GM12878 (cell line): ENCODE data around the gene TM7SF2. TPM values are rescaled to one million over a fixed set of nuclear protein-coding genes. Genes with fewer than 3 reads are reported as not detected.

Source experiments
- ATAC-seq: fragments of 200-7000 bp; cut with Tn5 transposase; 3 replicates; pipeline ENCODE4 v1.9.1; 2020; ENCODE audit warnings: mild to moderate bottlenecking, moderate library complexity
- BruUV-seq: library from RNA; stranded (reverse); fragments of 400-500 nt; replicated peaks from 2 replicates; lab custom pipeline; 2021; lab: Mats Ljungman, UMichigan
- CTCF ChIA-PET: fragments of 300-600 bp; sonication (Branson Sonifier 250); formaldehyde crosslinking; extraction: SDS; loops from one replicate; lab custom pipeline; 2021; ENCODE audit warnings: inconsistent platforms; lab: Yijun Ruan, JAX
- POLR2A ChIA-PET: fragments of 350-600 bp; formaldehyde crosslinking; extraction: SDS; loops from one replicate; lab custom pipeline; 2021; ENCODE audit warnings: inconsistent platforms; lab: Charles Lee
- RAD21 ChIA-PET: fragments of 300-600 bp; sonication (Branson Sonifier 250); formaldehyde crosslinking; loops from one replicate; lab custom pipeline; 2023; ENCODE audit warnings: antibody characterized with exemption; ENCODE audit not compliant: unreplicated experiment; lab: Charles Lee
- SMC1A ChIA-PET: fragments of 300-600 bp; sonication (Branson Sonifier 250); formaldehyde crosslinking; loops from one replicate; lab custom pipeline; 2023; ENCODE audit not compliant: unreplicated experiment, uncharacterized antibody; lab: Charles Lee
- DNase-seq: peaks from one replicate; pipeline ENCODE4 v3.0.0-alpha.2; 2011; ENCODE audit warnings: low read depth, low spot score
- FAIRE-seq: peaks from 3 replicates; lab custom pipeline; 2011; peaks lifted over from hg19 to GRCh38; lab: Jason Lieb, UNC
- H2AFZ ChIP-seq: 2 replicates; pipeline ENCODE4 v1.6.0; 2011; ENCODE audit warnings: low read depth, low read length, control low read depth; ENCODE audit not compliant: control insufficient read depth
- H3K27ac ChIP-seq: 2 replicates; pipeline ENCODE4 v1.5.1; 2011; ENCODE audit warnings: control low read depth; ENCODE audit not compliant: control insufficient read depth, insufficient read depth
- H3K27me3 ChIP-seq, 2 experiments: replicated peaks in 1 of 2; 2 replicates each; pipeline versions ENCODE4 v1.6.0 to v1.6.1; 2011; ENCODE audit warnings: low read length in 1 of 2; ENCODE audit not compliant: control insufficient read depth in 2 of 2, insufficient read depth in 2 of 2
- H3K36me3 ChIP-seq, 2 experiments: 2 replicates each; pipeline ENCODE4 v1.5.1; 2011; ENCODE audit warnings: low read length in 1 of 2; ENCODE audit not compliant: control insufficient read depth in 2 of 2, insufficient read depth in 2 of 2
- H3K4me1 ChIP-seq: 2 replicates; pipeline ENCODE4 v1.6.1; 2011; ENCODE audit warnings: mild to moderate bottlenecking, low read length, moderate library complexity, mixed read lengths; ENCODE audit not compliant: control insufficient read depth, insufficient read depth
- H3K4me2 ChIP-seq: 2 replicates; pipeline ENCODE4 v1.6.0; 2011; ENCODE audit warnings: control low read depth; ENCODE audit not compliant: control insufficient read depth, insufficient read depth
- H3K4me3 ChIP-seq: fragments of 200-600 bp; sonication (generic); 2 replicates; pipeline ENCODE4 v1.5.1; 2016
- H3K79me2 ChIP-seq: 2 replicates; pipeline ENCODE4 v1.6.0; 2011; ENCODE audit warnings: low read length; ENCODE audit not compliant: control insufficient read depth, insufficient read depth
- H3K9ac ChIP-seq: 2 replicates; pipeline ENCODE4 v1.8.0; 2011; ENCODE audit warnings: low read length, control low read depth, mixed read lengths; ENCODE audit not compliant: control insufficient read depth, insufficient read depth
- H3K9me3 ChIP-seq: replicated peaks from 3 replicates; pipeline ENCODE4 v1.5.1; 2011; ENCODE audit warnings: mild to moderate bottlenecking, low read length; ENCODE audit not compliant: control insufficient read depth, insufficient read depth
- H4K20me1 ChIP-seq: 2 replicates; pipeline ENCODE4 v1.6.0; 2011; ENCODE audit not compliant: control insufficient read depth, insufficient read depth
- BCL3 ChIP-seq: IDR thresholded peaks from 2 replicates; pipeline ENCODE4 v1.6.1; 2011; ENCODE audit warnings: borderline replicate concordance, low read depth, mild to moderate bottlenecking, moderate library complexity, low read length; ENCODE audit not compliant: insufficient read depth, poor library complexity, severe bottlenecking
- CBFB ChIP-seq: IDR thresholded peaks from 2 replicates; pipeline ENCODE4 v1.6.1; 2016; ENCODE audit warnings: antibody characterized with exemption, low read depth
- EED ChIP-seq: sonication (generic); IDR thresholded peaks from 2 replicates; pipeline ENCODE4 v1.6.1; 2016; ENCODE audit warnings: antibody characterized with exemption, low read depth
- EGR1 ChIP-seq, 2 experiments: IDR thresholded peaks; 1 replicate in 1 of 2; 2 replicates in 1 of 2; pipeline ENCODE4 v1.6.1; 2011 to 2012; ENCODE audit warnings: low read depth in 2 of 2, low read length in 2 of 2, borderline replicate concordance in 1 of 2, mild to moderate bottlenecking in 1 of 2, moderate library complexity in 1 of 2
- EP300 ChIP-seq, 2 experiments: fragments of 150-350 bp in 1 of 2; IDR thresholded peaks; 2 replicates each; pipeline ENCODE4 v1.6.1; 2011 to 2012; ENCODE audit warnings: low read depth in 2 of 2, low read length in 2 of 2, borderline replicate concordance in 1 of 2, improper control_type of control experiment in 1 of 2, inconsistent platforms in 1 of 2; ENCODE audit not compliant: control insufficient read depth in 1 of 2
- FOXK2 ChIP-seq: fragments of 450-650 bp; IDR thresholded peaks from 2 replicates; pipeline ENCODE4 v1.6.1; 2017; ENCODE audit warnings: mild to moderate bottlenecking, moderate library complexity
- IRF4 ChIP-seq: IDR thresholded peaks from 2 replicates; pipeline ENCODE4 v1.6.1; 2011; ENCODE audit warnings: low read depth, low read length
- JUND ChIP-seq: IDR thresholded peaks from 2 replicates; pipeline ENCODE4 v1.6.1; 2012; ENCODE audit warnings: low read depth, mild to moderate bottlenecking, low read length, improper control_type of control experiment, moderate library complexity
- MEF2A ChIP-seq: IDR thresholded peaks from 2 replicates; pipeline ENCODE4 v1.6.1; 2011; ENCODE audit warnings: low read depth, mild to moderate bottlenecking, low read length, moderate library complexity; ENCODE audit not compliant: insufficient read depth
- NR2C1 ChIP-seq: fragments of 450-650 bp; IDR thresholded peaks from 2 replicates; pipeline ENCODE4 v1.6.1; 2017; ENCODE audit warnings: antibody characterized with exemption, mild to moderate bottlenecking, moderate library complexity
- POLR2AphosphoS5 ChIP-seq: IDR thresholded peaks from 2 replicates; pipeline ENCODE4 v1.6.1; 2011; ENCODE audit warnings: mild to moderate bottlenecking, low read length, inconsistent platforms
- RAD51 ChIP-seq: fragments of 450-650 bp; IDR thresholded peaks from 2 replicates; pipeline ENCODE4 v1.6.1; 2016; ENCODE audit warnings: moderate library complexity, mild to moderate bottlenecking, inconsistent platforms
- RB1 ChIP-seq: fragments of 450-650 bp; formaldehyde crosslinking; IDR thresholded peaks from 2 replicates; pipeline ENCODE4 v1.6.1; 2017; ENCODE audit warnings: mild to moderate bottlenecking, borderline replicate concordance
- SKIL ChIP-seq: fragments of 450-650 bp; IDR thresholded peaks from 2 replicates; pipeline ENCODE4 v1.6.1; 2017; ENCODE audit warnings: mild to moderate bottlenecking, low read depth, inconsistent platforms; ENCODE audit not compliant: poor library complexity, severe bottlenecking
- SMAD5 ChIP-seq: IDR thresholded peaks from 2 replicates; pipeline ENCODE4 v1.6.1; 2016; ENCODE audit warnings: antibody characterized with exemption, low read depth
- TBL1XR1 ChIP-seq: IDR thresholded peaks from 2 replicates; pipeline ENCODE4 v1.6.1; 2012; ENCODE audit warnings: low read depth, low read length, improper control_type of control experiment
- TCF7 ChIP-seq: IDR thresholded peaks from 2 replicates; pipeline ENCODE4 v1.6.1; 2014; ENCODE audit warnings: antibody characterized with exemption, borderline replicate concordance
- YBX1 ChIP-seq: fragments of 450-650 bp; IDR thresholded peaks from 2 replicates; pipeline ENCODE4 v1.6.1; 2016; ENCODE audit warnings: antibody characterized with exemption
- ZBED1 ChIP-seq: IDR thresholded peaks from 2 replicates; pipeline ENCODE4 v1.6.1; 2016; ENCODE audit warnings: borderline replicate concordance
- WGBS: methylation state at CpG from one replicate; pipeline ENCODE4 v1.1.6; 2016; ENCODE audit warnings: low lambda C conversion rate; ENCODE audit not compliant: insufficient replicate concordance, insufficient coverage; ENCODE audit errors: missing lambda C conversion rate; 5-methylcytosine and 5-hydroxymethylcytosine counted together
- in situ Hi-C: fragments of 300-500 bp; cut with MboI; formaldehyde crosslinking; loops from 9 replicates; pipeline ENCODE4 v1.14.3; 2018; ENCODE audit warnings: mixed read lengths
- intact Hi-C: fragments of 100-400 bp; cut with micrococcal nuclease; formaldehyde crosslinking; loops from one replicate; pipeline ENCODE4 v1.14.2; 2022; ENCODE audit not compliant: unreplicated experiment
- polyA plus RNA-seq, 11 experiments: library from polyadenylated mRNA; depleted of rRNA in 4 of 11; unstranded in 6 of 11; stranded (reverse) in 5 of 11; fragments of >200 nt; fragmentation: Nextera tagmentation in 4 of 11; fragmentation: Illumina TruSeq in 1 of 11; extraction: Ambion mirVana in 4 of 11; extraction: Trizol in 1 of 11; gene quantifications; 1 replicate in 1 of 11; 2 replicates in 10 of 11; pipeline versions ENCODE4 v1.2.1 to v1.2.3, GENCODE V29; 2011 to 2016; ENCODE audit warnings: inconsistent platforms in 2 of 11, missing spikeins in 2 of 11, low read depth in 1 of 11
- total RNA-seq, 4 experiments: library from RNA; depleted of rRNA in 3 of 4; stranded (reverse); fragments of >200 nt in 3 of 4; fragmentation: Illumina TruSeq in 1 of 4; extraction: Trizol in 1 of 4; gene quantifications; 2 replicates each; pipeline versions ENCODE4 v1.2.1 to v1.2.3, GENCODE V29; 2013 to 2021

Gene TM7SF2
- total and polyA plus RNA-seq, 10 of the 15 experiments (the other 5 are each of a cell fraction or from before 2014, with no cell fraction given) = 0.52 to 57.7 (median 20.7) TPM

- Histone ChIP-seq H3K4me3 (peak overlapping the region; percentile 99), H3K9me3 (no peaks in the 10 kb centered on the region), H4K20me1 (0 out of 2 replicates have a peak, but pooled peaks cover 4% of the 10 kb centered on the region), H2AFZ (no peak overlapping the region), H3K36me3 (peaks cover 15 to 33% of the 10 kb centered on the region in 2 experiments), H3K9ac (peak overlapping the region; percentile 96), H3K4me1 (peaks cover 21% of the 10 kb centered on the region), H3K79me2 (peaks cover 44% of the 10 kb centered on the region), H3K27ac (peak overlapping the region; percentile 99), H3K27me3 (no peaks in the 10 kb centered on the region), H3K4me2 (peak overlapping the region; percentile 98)
- BruUV-seq = no TSS peak
- DNase-seq = no peak
- RAD21 ChIA-PET = interaction anchor here (0.5 to 2.4 kb wide), 6 partner anchors 10 to 793 kb away, joined by 3 to 9 read pairs (median 4); partner anchors contain the start of genes CAPN1, FAU, MRPL49 and TM7SF2
- POLR2A ChIA-PET = interaction anchor here (1.0 to 3.1 kb wide), 4 partner anchors 8 to 50 kb away, joined by 3 to 16 read pairs (median 8); partner anchors contain the start of genes FAU and MRPL49
- intact Hi-C loops = loop anchor here (5.0 to 10.0 kb wide), 2 partner anchors 50 to 122 kb away; partner anchors contain the start of gene CAPN1
- CTCF ChIA-PET = interaction anchor here (0.6 to 6.7 kb wide), 7 partner anchors 11 to 217 kb away, joined by 3 to 40 read pairs (median 5); partner anchors contain the start of genes CAPN1, FAU, MRPL49 and ZNHIT2
- in situ Hi-C loops = no loop called here
- WGBS = 0% methylated on average over 10 of the region's 10 CpGs
- FAIRE-seq = peak; percentile 97
- ATAC-seq = peak; percentile 41
- SMC1A ChIA-PET = interaction anchor here (1.0 to 2.3 kb wide), 4 partner anchors 10 to 198 kb away, joined by 3 to 10 read pairs (median 5); partner anchors contain the start of genes CAPN1, FAU and MRPL49
- TF ChIP-seq EED = peak; percentile 45
- no peak for TF ChIP-seq CBFB
- no peak for TF ChIP-seq TBL1XR1
- no peak for TF ChIP-seq EGR1 (IDR thresholded peaks at IDR 0.05; ENCODE audit: borderline replicate concordance in 1 of 2, low read depth in 2 of 2, low read length in 2 of 2)
- no peak for TF ChIP-seq TCF7
- no peak for TF ChIP-seq JUND
- 0 out of 4 replicates have a peak, but pooled peaks of 1 of the 2 experiments have one; percentile 36 for TF ChIP-seq EP300 (IDR thresholded peaks at IDR 0.05; ENCODE audit: borderline replicate concordance in 1 of 2, control insufficient read depth in 1 of 2, low read depth in 2 of 2, low read length in 2 of 2)
- no peak for TF ChIP-seq YBX1
- TF ChIP-seq ZBED1 = no peak
- no peak for TF ChIP-seq RB1
- no peak for TF ChIP-seq RAD51
- no peak for TF ChIP-seq POLR2AphosphoS5
- no peak for TF ChIP-seq FOXK2
- no peak for TF ChIP-seq SMAD5
- no peak for TF ChIP-seq IRF4
- TF ChIP-seq NR2C1 = no peak
- TF ChIP-seq MEF2A = peak; percentile 78; the same call in 1 of the 2 replicates
- TF ChIP-seq SKIL = no peak
- no peak for TF ChIP-seq BCL3
Observed at GRCh38 chr11:65132238-65132987, 20.7 kb downstream of the TM7SF2 start.
